ENCODE measurements around the gene MYCL.
A peak's percentile ranks its signal among the peaks of the same experiment; 100 is the strongest.

Gene MYCL

GRCh38 chr1:39900662-39901463, 854 bp downstream of the MYCL start (continued):
- TF ChIP-seq KLF16 (tag by site-specific recombination; IDR thresholded peaks at IDR 0.05), result 0 out of 2 replicates have a peak, but pooled peaks have one; percentile 23
- no peak for TF ChIP-seq ZNF311 (tag by site-specific recombination; IDR thresholded peaks at IDR 0.05; ENCODE audit: borderline replicate concordance)
- no peak for TF ChIP-seq ZNF37A (tag by site-specific recombination; IDR thresholded peaks at IDR 0.05)
- TF ChIP-seq GLIS2 (tag by site-specific recombination; IDR thresholded peaks at IDR 0.05), result peak; percentile 98
- peak; percentile 23; the same call in 1 of the 2 replicates for TF ChIP-seq ZNF610 (tag by site-specific recombination; IDR thresholded peaks at IDR 0.05; ENCODE audit: borderline replicate concordance)
- no peak for TF ChIP-seq ZBTB17 (tag by site-specific recombination; IDR thresholded peaks at IDR 0.05)
- peak; percentile 71 for TF ChIP-seq PATZ1 (tag by site-specific recombination; IDR thresholded peaks at IDR 0.05)
- TF ChIP-seq ZBTB21 (tag by site-specific recombination; IDR thresholded peaks at IDR 0.05), result no peak
- TF ChIP-seq ZBTB10 (tag by site-specific recombination; IDR thresholded peaks at IDR 0.05), result 0 out of 2 replicates have a peak, but pooled peaks have one; percentile 26
- no peak for TF ChIP-seq ZNF426 (tag by site-specific recombination; IDR thresholded peaks at IDR 0.05)
- peak; percentile 96 for TF ChIP-seq ZFHX2 (tag by site-specific recombination; conservative IDR thresholded peaks at IDR 0.05)
- TF ChIP-seq ZNF341 (tag by site-specific recombination; IDR thresholded peaks at IDR 0.05; ENCODE audit: low read depth), result peak; percentile 27; the same call in 1 of the 2 replicates
- TF ChIP-seq GLIS1 (tag by site-specific recombination; IDR thresholded peaks at IDR 0.05), result peak; percentile 99
- peak; percentile 91 for TF ChIP-seq EGR2 (tag by site-specific recombination; IDR thresholded peaks at IDR 0.05; ENCODE audit: low read depth)
- TF ChIP-seq ZNF596 (tag by site-specific recombination; IDR thresholded peaks at IDR 0.05), result peak; percentile 61; the same call in 1 of the 2 replicates
- TF ChIP-seq KLF8 (tag by site-specific recombination; IDR thresholded peaks at IDR 0.05), result peak; percentile 31; the same call in 1 of the 2 replicates
- TF ChIP-seq ZNF501 (tag by site-specific recombination; IDR thresholded peaks at IDR 0.05), result no peak
- peak; percentile 35; the same call in 1 of the 2 replicates for TF ChIP-seq ZBTB8A (tag by site-specific recombination; IDR thresholded peaks at IDR 0.05)
- TF ChIP-seq ZNF148 (tag by site-specific recombination; IDR thresholded peaks at IDR 0.05; ENCODE audit: borderline replicate concordance), result no peak
- no peak for TF ChIP-seq ZBTB7A (tag by site-specific recombination; IDR thresholded peaks at IDR 0.05; ENCODE audit: low read depth)
- TF ChIP-seq ZNF214 (tag by site-specific recombination; IDR thresholded peaks at IDR 0.05; ENCODE audit: borderline replicate concordance), result no peak
- no peak for TF ChIP-seq ZNF768 (tag by site-specific recombination; IDR thresholded peaks at IDR 0.05)
- peak; percentile 89 for TF ChIP-seq ZIC2 (tag by site-specific recombination; IDR thresholded peaks at IDR 0.05)
- no peak for TF ChIP-seq ZBTB49 (tag by site-specific recombination; IDR thresholded peaks at IDR 0.05; ENCODE audit: low read depth)
- TF ChIP-seq MZF1 (tag by site-specific recombination; IDR thresholded peaks at IDR 0.05; ENCODE audit: borderline replicate concordance), result no peak
- TF ChIP-seq ZNF10 (tag by site-specific recombination; IDR thresholded peaks at IDR 0.05), result no peak
- peak; percentile 93 for TF ChIP-seq ZNF335 (tag by site-specific recombination; conservative IDR thresholded peaks at IDR 0.05)
- no peak for TF ChIP-seq ZNF324 (tag by site-specific recombination; IDR thresholded peaks at IDR 0.05)
- TF ChIP-seq ZNF169 (tag by site-specific recombination; IDR thresholded peaks at IDR 0.05), result no peak
- no peak for TF ChIP-seq ZNF302 (tag by site-specific recombination; IDR thresholded peaks at IDR 0.05; ENCODE audit: low read depth)
- TF ChIP-seq KLF1 (tag by site-specific recombination; IDR thresholded peaks at IDR 0.05), result peak; percentile 14; the same call in 1 of the 2 replicates

Data from HEK293 (cell line).